Measurements from ENCODE around the gene ABITRAM. TPM values are rescaled to one million over a fixed set of nuclear protein-coding genes. Genes with fewer than 3 reads are reported as not detected.

ABITRAM gene
- polyA plus RNA-seq, 3 donors: 15.9 to 27.5 (median 16.1) TPM

- no peaks in the 10 kb centered on the region for H3K4me1 Mint-ChIP-seq
- Histone ChIP-seq H3K9me3 (replicated peaks in 1 of 2; ENCODE audit: control insufficient read depth in 1 of 2, insufficient read depth in 1 of 2, low read length in 2 of 2) (peaks cover 0 to 3% of the 10 kb centered on the region in 2 donors), H3K79me2 (ENCODE audit: insufficient read depth, low read length) (no peaks in the 10 kb centered on the region), H3K4me3 (replicated peaks in 1 of 3; ENCODE audit: low read depth in 2 of 3, low read length in 3 of 3) (no peak overlapping the region), H3K27me3 (ENCODE audit: control insufficient read depth in 2 of 2, insufficient read depth in 2 of 2, low read length in 2 of 2) (no peaks in the 10 kb centered on the region), H4K20me1 (ENCODE audit: insufficient read depth, low read length) (no peaks in the 10 kb centered on the region), H3K27ac (ENCODE audit: low read depth in 1 of 2, low read length in 2 of 2) (no peak overlapping the region), H3K4me1 (ENCODE audit: control insufficient read depth in 1 of 2, insufficient read depth in 2 of 2, low read length in 2 of 2) (no peaks in the 10 kb centered on the region), H3K36me3 (replicated peaks in 1 of 2; ENCODE audit: control insufficient read depth in 1 of 2, insufficient read depth in 2 of 2, low read length in 2 of 2) (no peaks in the 10 kb centered on the region), H2AFZ (ENCODE audit: insufficient read depth, low read depth, low read length, poor library complexity, severe bottlenecking) (no peak overlapping the region), H3K9ac (ENCODE audit: insufficient read depth, low read length, poor library complexity, severe bottlenecking) (no peak overlapping the region), H3K4me2 (replicated peaks; ENCODE audit: extremely low read depth, low read length, poor library complexity, severe bottlenecking) (no peak overlapping the region)
- H3K27me3 Mint-ChIP-seq (ENCODE audit: low read depth in 3 of 3): no peaks in the 10 kb centered on the region
- H3K9me3 Mint-ChIP-seq: peaks cover 0 to 9% (median 3%) of the 10 kb centered on the region in 7 donors
- H3K36me3 Mint-ChIP-seq: peaks cover 19 to 24% of the 10 kb centered on the region in 2 donors
- no peak overlapping the region for H3K27ac Mint-ChIP-seq
- H3K4me3 Mint-ChIP-seq: no peak overlapping the region
- TF ChIP-seq, protein P1, sequence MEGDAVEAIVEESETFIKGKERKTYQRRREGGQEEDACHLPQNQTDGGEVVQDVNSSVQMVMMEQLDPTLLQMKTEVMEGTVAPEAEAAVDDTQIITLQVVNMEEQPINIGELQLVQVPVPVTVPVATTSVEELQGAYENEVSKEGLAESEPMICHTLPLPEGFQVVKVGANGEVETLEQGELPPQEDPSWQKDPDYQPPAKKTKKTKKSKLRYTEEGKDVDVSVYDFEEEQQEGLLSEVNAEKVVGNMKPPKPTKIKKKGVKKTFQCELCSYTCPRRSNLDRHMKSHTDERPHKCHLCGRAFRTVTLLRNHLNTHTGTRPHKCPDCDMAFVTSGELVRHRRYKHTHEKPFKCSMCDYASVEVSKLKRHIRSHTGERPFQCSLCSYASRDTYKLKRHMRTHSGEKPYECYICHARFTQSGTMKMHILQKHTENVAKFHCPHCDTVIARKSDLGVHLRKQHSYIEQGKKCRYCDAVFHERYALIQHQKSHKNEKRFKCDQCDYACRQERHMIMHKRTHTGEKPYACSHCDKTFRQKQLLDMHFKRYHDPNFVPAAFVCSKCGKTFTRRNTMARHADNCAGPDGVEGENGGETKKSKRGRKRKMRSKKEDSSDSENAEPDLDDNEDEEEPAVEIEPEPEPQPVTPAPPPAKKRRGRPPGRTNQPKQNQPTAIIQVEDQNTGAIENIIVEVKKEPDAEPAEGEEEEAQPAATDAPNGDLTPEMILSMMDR (IDR thresholded peaks at IDR 0.05): no peak
- WGBS (ENCODE audit: insufficient coverage): no CpG with 5 or more reads among the region's 5 CpGs
- intact Hi-C loops (cut with micrococcal nuclease): no loop called here
- no peak for DNase-seq
Observed at GRCh38 chr9:108973895-108974294, 39.7 kb downstream of the ABITRAM start.

DNA sequence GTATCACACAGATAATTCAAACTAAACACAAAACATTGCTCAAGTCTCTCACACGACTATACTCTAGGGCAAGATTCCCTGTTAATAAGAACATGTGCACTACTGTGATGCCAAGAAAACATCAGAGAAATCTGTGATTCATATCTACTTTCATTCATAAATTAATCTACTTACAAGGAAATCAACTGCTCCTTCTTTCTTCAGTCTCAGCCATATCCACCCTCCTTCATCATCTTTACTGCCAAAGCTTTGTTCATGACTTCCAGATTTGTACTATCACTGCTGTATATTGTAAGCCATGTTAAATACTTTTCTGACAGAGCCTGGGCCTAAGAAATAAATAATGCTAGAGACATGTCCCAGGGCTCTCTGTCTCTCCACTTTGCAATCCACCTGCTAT is 44.0 kb downstream of the ABITRAM start:
- Histone ChIP-seq H3K9ac (ENCODE audit: insufficient read depth, low read length, poor library complexity, severe bottlenecking) (no peak overlapping the region), H3K79me2 (ENCODE audit: insufficient read depth, low read length) (no peaks in the 10 kb centered on the region), H3K4me1 (ENCODE audit: control insufficient read depth in 1 of 2, insufficient read depth in 2 of 2, low read length in 2 of 2) (no peaks in the 10 kb centered on the region), H3K36me3 (replicated peaks in 1 of 2; ENCODE audit: control insufficient read depth in 1 of 2, insufficient read depth in 2 of 2, low read length in 2 of 2) (no peaks in the 10 kb centered on the region), H3K4me3 (replicated peaks in 1 of 3; ENCODE audit: low read depth in 2 of 3, low read length in 3 of 3) (no peak overlapping the region), H3K9me3 (replicated peaks in 1 of 2; ENCODE audit: control insufficient read depth in 1 of 2, insufficient read depth in 1 of 2, low read length in 2 of 2) (no peaks in the 10 kb centered on the region), H4K20me1 (ENCODE audit: insufficient read depth, low read length) (no peaks in the 10 kb centered on the region), H2AFZ (ENCODE audit: insufficient read depth, low read depth, low read length, poor library complexity, severe bottlenecking) (no peak overlapping the region), H3K27me3 (ENCODE audit: control insufficient read depth in 2 of 2, insufficient read depth in 2 of 2, low read length in 2 of 2) (no peaks in the 10 kb centered on the region), H3K27ac (ENCODE audit: low read depth in 1 of 2, low read length in 2 of 2) (no peak overlapping the region), H3K4me2 (replicated peaks; ENCODE audit: extremely low read depth, low read length, poor library complexity, severe bottlenecking) (no peak overlapping the region)
- TF ChIP-seq, protein P1 (IDR thresholded peaks at IDR 0.05): no peak
- no peaks in the 10 kb centered on the region for H3K4me1 Mint-ChIP-seq
- intact Hi-C loops (cut with micrococcal nuclease): no loop called here
- no peak overlapping the region for H3K4me3 Mint-ChIP-seq
- peaks cover 0 to 2% (median 0%) of the 10 kb centered on the region in 7 donors for H3K9me3 Mint-ChIP-seq
- no peak for DNase-seq
- H3K27me3 Mint-ChIP-seq (ENCODE audit: low read depth in 3 of 3): peaks cover 0 to 1% (median 0%) of the 10 kb centered on the region in 3 donors
- no peak overlapping the region for H3K27ac Mint-ChIP-seq
- peaks cover 15 to 21% of the 10 kb centered on the region in 2 donors for H3K36me3 Mint-ChIP-seq
- WGBS (ENCODE audit: insufficient coverage): 44% methylated on average over 1 of the region's 1 CpG

Data from CD14-positive monocyte (primary cell).